ENCODE data around the gene DDX28.
"Not testable (repeated sequence)": the region's sequence is repeated elsewhere in the genome, so short reads cannot be mapped to it uniquely, and the experiment has no call there.

DDX28 gene

GRCh38 chr16:67995423-67995822 is 27.6 kb downstream of the DDX28 start:
- TF ChIP-seq CTCF (conservative IDR thresholded peaks at IDR 0.05; ENCODE audit: low read depth, low read length) = no peak
- no peak for DNase-seq (ENCODE audit: low read depth)
- H3K4me3 ChIP-seq (ENCODE audit: low read length) = no peak overlapping the region

- not testable (repeated sequence) for H3K4me3 ChIP-seq (ENCODE audit: low read length); DNase-seq (ENCODE audit: low read depth)
Observed at GRCh38 chr16:67994040-67994408, 29.0 kb downstream of the DDX28 start.

- no peak for DNase-seq (ENCODE audit: low read depth)
- no peak overlapping the region for H3K4me3 ChIP-seq (ENCODE audit: low read length)
- peak; percentile 84 for TF ChIP-seq CTCF (conservative IDR thresholded peaks at IDR 0.05; ENCODE audit: low read depth, low read length)
Observed at GRCh38 chr16:67993207-67994039, 29.6 kb downstream of the DDX28 start.

- DNase-seq (ENCODE audit: low read depth) = no peak
- H3K4me3 ChIP-seq (ENCODE audit: low read length) = no peak overlapping the region
- TF ChIP-seq CTCF (conservative IDR thresholded peaks at IDR 0.05; ENCODE audit: low read depth, low read length) = no peak
Observed at GRCh38 chr16:67992661-67993206, 30.3 kb downstream of the DDX28 start.

- TF ChIP-seq CTCF (conservative IDR thresholded peaks at IDR 0.05; ENCODE audit: low read depth, low read length) = no peak
- no peak overlapping the region for H3K4me3 ChIP-seq (ENCODE audit: low read length)
- DNase-seq (ENCODE audit: low read depth) = no peak
Observed at GRCh38 chr16:67990018-67990386, 33.0 kb downstream of the DDX28 start.

GRCh38 chr16:67989322-67990017 is 33.6 kb downstream of the DDX28 start:
- TF ChIP-seq CTCF (conservative IDR thresholded peaks at IDR 0.05; ENCODE audit: low read depth, low read length) = no peak
- no peak overlapping the region for H3K4me3 ChIP-seq (ENCODE audit: low read length)
- DNase-seq (ENCODE audit: low read depth) = no peak

GRCh38 chr16:67988675-67989074 is 34.4 kb downstream of the DDX28 start:
- no peak for TF ChIP-seq CTCF (conservative IDR thresholded peaks at IDR 0.05; ENCODE audit: low read depth, low read length)
- no peak overlapping the region for H3K4me3 ChIP-seq (ENCODE audit: low read length)
- no peak for DNase-seq (ENCODE audit: low read depth)

All from retinal pigment epithelial cell (primary cell).